Ascending aorta (tissue), 2 donors: Measurements from ENCODE around the gene GREB1L. TPM values are rescaled to one million over a fixed set of nuclear protein-coding genes. Genes with fewer than 3 reads are reported as not detected.

Experiments used
- DNase-seq, 2 donors: peaks; one replicate each; pipeline ENCODE4 v3.0.0-alpha.2; 2019; ENCODE audit warnings: low spot score in 2 of 2
- H3K27ac ChIP-seq, 2 donors: fragments of 200-600 bp; sonication (generic); one replicate each; pipeline ENCODE4 v1.5.1; 2016 to 2017; ENCODE audit warnings: mild to moderate bottlenecking in 1 of 2
- H3K27me3 ChIP-seq: fragments of 200-600 bp; sonication (generic); one replicate; pipeline ENCODE4 v1.5.1; 2017
- H3K36me3 ChIP-seq, 2 donors: fragments of 200-600 bp; sonication (generic); one replicate each; pipeline ENCODE4 v1.5.1; 2016
- H3K4me1 ChIP-seq, 2 donors: fragments of 200-600 bp; sonication (generic); one replicate each; pipeline ENCODE4 v1.5.1; 2016 to 2017; ENCODE audit warnings: mild to moderate bottlenecking in 1 of 2
- H3K4me3 ChIP-seq, 2 donors: fragments of 200-600 bp; sonication (generic); one replicate each; pipeline ENCODE4 v1.5.1; 2016 to 2017; ENCODE audit warnings: mild to moderate bottlenecking in 1 of 2
- H3K9me3 ChIP-seq, 2 donors: fragments of 200-600 bp; sonication (generic); one replicate each; pipeline ENCODE4 v1.5.1; 2016
- intact Hi-C: fragments of 100-400 bp; cut with DNase I; formaldehyde crosslinking; loops from one replicate; pipeline ENCODE4 v1.15.1; 2023
- total RNA-seq: library from RNA; depleted of rRNA; stranded (reverse); fragments of >200 nt; gene quantifications from one replicate; pipeline ENCODE4 v1.1.0, GENCODE V29; 2016
- TF ChIP-seq, protein P1 (sequence below), 3 experiments: fragments of 200-600 bp in 2 of 3; fragments of 450-650 bp in 1 of 3; sonication (generic) in 2 of 3; IDR thresholded peaks; one replicate each; pipeline ENCODE4 v1.5.1; 2016 to 2019; ENCODE audit warnings: antibody characterized with exemption in 3 of 3, mild to moderate bottlenecking in 1 of 3, moderate library complexity in 1 of 3

Gene GREB1L
- total RNA-seq, 1 donor from 2014 or later = 2.2 TPM

- TF ChIP-seq, protein P1, sequence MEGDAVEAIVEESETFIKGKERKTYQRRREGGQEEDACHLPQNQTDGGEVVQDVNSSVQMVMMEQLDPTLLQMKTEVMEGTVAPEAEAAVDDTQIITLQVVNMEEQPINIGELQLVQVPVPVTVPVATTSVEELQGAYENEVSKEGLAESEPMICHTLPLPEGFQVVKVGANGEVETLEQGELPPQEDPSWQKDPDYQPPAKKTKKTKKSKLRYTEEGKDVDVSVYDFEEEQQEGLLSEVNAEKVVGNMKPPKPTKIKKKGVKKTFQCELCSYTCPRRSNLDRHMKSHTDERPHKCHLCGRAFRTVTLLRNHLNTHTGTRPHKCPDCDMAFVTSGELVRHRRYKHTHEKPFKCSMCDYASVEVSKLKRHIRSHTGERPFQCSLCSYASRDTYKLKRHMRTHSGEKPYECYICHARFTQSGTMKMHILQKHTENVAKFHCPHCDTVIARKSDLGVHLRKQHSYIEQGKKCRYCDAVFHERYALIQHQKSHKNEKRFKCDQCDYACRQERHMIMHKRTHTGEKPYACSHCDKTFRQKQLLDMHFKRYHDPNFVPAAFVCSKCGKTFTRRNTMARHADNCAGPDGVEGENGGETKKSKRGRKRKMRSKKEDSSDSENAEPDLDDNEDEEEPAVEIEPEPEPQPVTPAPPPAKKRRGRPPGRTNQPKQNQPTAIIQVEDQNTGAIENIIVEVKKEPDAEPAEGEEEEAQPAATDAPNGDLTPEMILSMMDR (IDR thresholded peaks at IDR 0.05) = no peak
- Histone ChIP-seq H3K27me3 (no peaks in the 10 kb centered on the region), H3K27ac (no peak overlapping the region), H3K4me3 (no peak overlapping the region), H3K9me3 (no peaks in the 10 kb centered on the region), H3K36me3 (no peaks in the 10 kb centered on the region), H3K4me1 (peaks cover 0 to 29% of the 10 kb centered on the region in 2 donors)
- no peak for DNase-seq
- intact Hi-C loops = no loop called here
Measured at GRCh38 chr18:21284540-21284939, 42.5 kb downstream of the GREB1L start.

GRCh38 chr18:21289827-21290226, 47.8 kb downstream of the GREB1L start:
- TF ChIP-seq, protein P1 (IDR thresholded peaks at IDR 0.05) = no peak
- H3K4me1 ChIP-seq = peaks cover 0 to 22% of the 10 kb centered on the region in 2 donors
- H3K36me3 ChIP-seq = no peaks in the 10 kb centered on the region
- H3K27ac ChIP-seq = no peak overlapping the region
- intact Hi-C loops = loop anchor here (5.0 to 10.0 kb wide), 2 partner anchors 48 to 75 kb away; partner anchors contain the start of gene GREB1L
- H3K9me3 ChIP-seq = no peaks in the 10 kb centered on the region
- H3K4me3 ChIP-seq = no peak overlapping the region
- no peak for DNase-seq
- no peaks in the 10 kb centered on the region for H3K27me3 ChIP-seq

DNA sequence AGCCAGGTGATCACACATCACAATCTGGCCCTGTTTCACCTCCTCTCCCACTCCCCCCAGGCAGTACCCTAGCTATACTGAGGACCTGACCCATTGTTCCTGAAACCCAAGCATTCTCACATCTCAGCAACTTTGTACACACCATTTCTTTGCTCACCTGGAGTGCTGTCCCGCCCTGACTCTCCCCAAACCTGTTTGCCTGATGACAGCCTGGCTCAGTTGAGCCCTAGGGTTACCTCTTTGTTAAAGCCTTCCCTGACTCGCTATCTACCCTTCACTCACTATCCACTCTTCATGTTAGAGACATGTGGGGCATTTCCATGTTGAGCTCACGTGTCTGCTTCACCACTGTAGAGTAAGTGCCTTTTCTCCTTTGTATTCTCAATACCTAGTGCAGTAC, 49.1 kb downstream of the GREB1L start:
- TF ChIP-seq, protein P1 (IDR thresholded peaks at IDR 0.05) = no peak
- no peak for DNase-seq
- Histone ChIP-seq H3K4me3 (no peak overlapping the region), H3K9me3 (no peaks in the 10 kb centered on the region), H3K27me3 (no peaks in the 10 kb centered on the region), H3K4me1 (peaks cover 0 to 13% of the 10 kb centered on the region in 2 donors), H3K27ac (no peak overlapping the region), H3K36me3 (no peaks in the 10 kb centered on the region)
- intact Hi-C loops = loop anchor here (10.0 kb wide), 1 partner anchor 74 kb away; no protein-coding TSS in a partner anchor

- TF ChIP-seq, protein P1 (IDR thresholded peaks at IDR 0.05) = no peak
- intact Hi-C loops = loop anchor here (10.0 kb wide), 1 partner anchor 71 kb away; no protein-coding TSS in a partner anchor
- no peak overlapping the region for H3K4me3 ChIP-seq
Measured at GRCh38 chr18:21293479-21293878, 51.4 kb downstream of the GREB1L start.

GRCh38 chr18:21295101-21295500, 53.1 kb downstream of the GREB1L start:
- TF ChIP-seq, protein P1 (IDR thresholded peaks at IDR 0.05) = no peak
- H3K4me1 ChIP-seq = peaks cover 0 to 4% of the 10 kb centered on the region in 2 donors
- DNase-seq = no peak
- no peak overlapping the region for H3K4me3 ChIP-seq
- H3K9me3 ChIP-seq = no peaks in the 10 kb centered on the region
- intact Hi-C loops = loop anchor here (10.0 kb wide), 1 partner anchor 70 kb away; no protein-coding TSS in a partner anchor
- H3K36me3 ChIP-seq = no peaks in the 10 kb centered on the region
- no peaks in the 10 kb centered on the region for H3K27me3 ChIP-seq
- H3K27ac ChIP-seq = no peak overlapping the region

More at GRCh38 chr18:21293479-21293878, 51.4 kb downstream of the GREB1L start:
- Histone ChIP-seq H3K4me1 (peaks cover 0 to 4% of the 10 kb centered on the region in 2 donors), H3K36me3 (no peaks in the 10 kb centered on the region), H3K27me3 (no peaks in the 10 kb centered on the region), H3K27ac (peak overlapping the region in 1 of 2 donors; percentile 3), H3K9me3 (no peaks in the 10 kb centered on the region)
- DNase-seq = no peak
